Measurements from ENCODE around the gene SLC10A3.

Gene SLC10A3

GRCh38 chrX:154515966-154516655 lies 25.7 kb upstream of the SLC10A3 start, which contains the start of gene FAM3A (continued):
- no peak for TF ChIP-seq ZNF830 (tag by site-specific recombination; IDR thresholded peaks at IDR 0.05; ENCODE audit: low read depth)
- TF ChIP-seq SP2 (tag by site-specific recombination; IDR thresholded peaks at IDR 0.05), result peak; percentile 92
- no peak for TF ChIP-seq ZNF114 (tag by site-specific recombination; IDR thresholded peaks at IDR 0.05)
- no peak for TF ChIP-seq ZNF791 (tag by site-specific recombination; IDR thresholded peaks at IDR 0.05)
- peak; percentile 25 for TF ChIP-seq ZBTB26 (tag by site-specific recombination; optimal IDR thresholded peaks at IDR 0.05)
- no peak for TF ChIP-seq KLF17 (tag by site-specific recombination; IDR thresholded peaks at IDR 0.05)
- TF ChIP-seq ZNF26 (tag by site-specific recombination; IDR thresholded peaks at IDR 0.05), result no peak
- TF ChIP-seq ZNF2 (tag by site-specific recombination; IDR thresholded peaks at IDR 0.05), result no peak
- TF ChIP-seq OVOL3 (tag by site-specific recombination; IDR thresholded peaks at IDR 0.05), result no peak
- TF ChIP-seq ZNF596 (tag by site-specific recombination; IDR thresholded peaks at IDR 0.05), result no peak
- no peak for TF ChIP-seq AEBP2 (tag by site-specific recombination; IDR thresholded peaks at IDR 0.05; ENCODE audit: borderline replicate concordance)
- no peak for TF ChIP-seq ZNF23 (tag by site-specific recombination; IDR thresholded peaks at IDR 0.05; ENCODE audit: borderline replicate concordance)
- TF ChIP-seq YY1 (tag by site-specific recombination; IDR thresholded peaks at IDR 0.05), result peak; percentile 86
- TF ChIP-seq GLIS2 (tag by site-specific recombination; IDR thresholded peaks at IDR 0.05), result peak; percentile 45
- no peak for TF ChIP-seq ZNF792 (tag by site-specific recombination; IDR thresholded peaks at IDR 0.05)
- TF ChIP-seq BCL6B (tag by site-specific recombination; IDR thresholded peaks at IDR 0.05), result no peak
- peak; percentile 97 for TF ChIP-seq ZXDB (tag by site-specific recombination; IDR thresholded peaks at IDR 0.05)
- no peak for TF ChIP-seq SALL2 (tag by site-specific recombination; IDR thresholded peaks at IDR 0.05; ENCODE audit: borderline replicate concordance)
- no peak for TF ChIP-seq ZNF555 (tag by site-specific recombination; conservative IDR thresholded peaks at IDR 0.05)
- no peak for TF ChIP-seq MEIS1 (CRISPR knock-in tag; IDR thresholded peaks at IDR 0.05; ENCODE audit: borderline replicate concordance)
- no peak for TF ChIP-seq ZNF747 (tag by site-specific recombination; IDR thresholded peaks at IDR 0.05)
- no peak for TF ChIP-seq ZNF311 (tag by site-specific recombination; IDR thresholded peaks at IDR 0.05; ENCODE audit: borderline replicate concordance)
- TF ChIP-seq ZNF610 (tag by site-specific recombination; IDR thresholded peaks at IDR 0.05; ENCODE audit: borderline replicate concordance), result no peak
- no peak for TF ChIP-seq TCF7L2 (IDR thresholded peaks at IDR 0.05; ENCODE audit: borderline replicate concordance, low read depth, low read length)
- TF ChIP-seq ZNF155 (tag by site-specific recombination; IDR thresholded peaks at IDR 0.05), result no peak
- no peak for TF ChIP-seq ZBTB20 (tag by site-specific recombination; IDR thresholded peaks at IDR 0.05)
- no peak for TF ChIP-seq ZFP41 (tag by site-specific recombination; IDR thresholded peaks at IDR 0.05; ENCODE audit: borderline replicate concordance)
- no peak for TF ChIP-seq ZNF639 (tag by site-specific recombination; IDR thresholded peaks at IDR 0.05)
- TF ChIP-seq IKZF3 (tag by site-specific recombination; IDR thresholded peaks at IDR 0.05), result no peak
- TF ChIP-seq ZNF19 (tag by site-specific recombination; IDR thresholded peaks at IDR 0.05; ENCODE audit: low read depth), result no peak
- TF ChIP-seq KLF10 (tag by site-specific recombination; IDR thresholded peaks at IDR 0.05), result peak; percentile 67; the same call in 1 of the 2 replicates
- TF ChIP-seq ATF2 (tag by site-specific recombination; IDR thresholded peaks at IDR 0.05; ENCODE audit: low read depth), result no peak

Measured in HEK293 (cell line).